Mesenchymal stem cell (in vitro differentiated cells and primary cell): ENCODE measurements around the gene PTPRN2.

Experiments used
- DNase-seq: peaks from one replicate; pipeline ENCODE4 v3.0.0-alpha.2; 2013
- H2AFZ ChIP-seq: one replicate; pipeline ENCODE4 v1.6.1; 2013; ENCODE audit warnings: low read depth, mild to moderate bottlenecking, control low read depth, inconsistent platforms, low read length, moderate library complexity
- H2AK5ac ChIP-seq: 2 replicates; pipeline ENCODE4 v1.6.1; 2013; ENCODE audit warnings: low read length, moderate library complexity, mild to moderate bottlenecking, inconsistent platforms; ENCODE audit not compliant: severe bottlenecking
- H2BK120ac ChIP-seq: one replicate; pipeline ENCODE4 v1.6.1; 2013; ENCODE audit warnings: low read depth, mild to moderate bottlenecking, inconsistent platforms, low read length, moderate library complexity
- H2BK12ac ChIP-seq, 2 experiments: one replicate each; pipeline ENCODE4 v1.6.1; 2013; ENCODE audit warnings: inconsistent platforms in 2 of 2, low read length in 2 of 2, mild to moderate bottlenecking in 2 of 2, moderate library complexity in 2 of 2, control low read depth in 1 of 2
- H2BK15ac ChIP-seq: one replicate; pipeline ENCODE4 v1.6.1; 2013; ENCODE audit warnings: mild to moderate bottlenecking, low read depth, inconsistent platforms; ENCODE audit not compliant: poor library complexity, severe bottlenecking
- H2BK5ac ChIP-seq: 2 replicates; pipeline ENCODE4 v1.6.1; 2013; ENCODE audit warnings: low read depth, mild to moderate bottlenecking, low read length, control low read depth, inconsistent platforms; ENCODE audit not compliant: poor library complexity, severe bottlenecking
- H3K14ac ChIP-seq, 2 experiments: one replicate each; pipeline ENCODE4 v1.6.1; 2013; ENCODE audit warnings: inconsistent platforms in 2 of 2, low read length in 2 of 2, control low read depth in 1 of 2, mild to moderate bottlenecking in 1 of 2, moderate library complexity in 1 of 2
- H3K18ac ChIP-seq, 2 experiments: one replicate each; pipeline ENCODE4 v1.6.1; 2013; ENCODE audit warnings: inconsistent platforms in 2 of 2, low read length in 2 of 2, control low read depth in 1 of 2, low read depth in 1 of 2, mild to moderate bottlenecking in 1 of 2
- H3K23ac ChIP-seq, 2 experiments: one replicate each; pipeline ENCODE4 v1.6.1; 2013; ENCODE audit warnings: inconsistent platforms in 2 of 2, low read length in 2 of 2, mild to moderate bottlenecking in 2 of 2, moderate library complexity in 2 of 2, control low read depth in 1 of 2
- H3K27ac ChIP-seq: 2 replicates; pipeline ENCODE4 v1.5.1; 2013; ENCODE audit warnings: mild to moderate bottlenecking, moderate library complexity, low read length, control low read depth, inconsistent platforms; ENCODE audit not compliant: poor library complexity, severe bottlenecking
- H3K27me3 ChIP-seq, 2 experiments: 2 replicates each; pipeline versions ENCODE4 v1.6.1 to v1.7.0; 2013; ENCODE audit warnings: low read length in 2 of 2, mild to moderate bottlenecking in 2 of 2, moderate library complexity in 2 of 2, control low read depth in 1 of 2, inconsistent platforms in 1 of 2; ENCODE audit not compliant: control insufficient read depth in 1 of 2, insufficient read depth in 1 of 2
- H3K36me3 ChIP-seq, 2 experiments: 2 replicates each; pipeline versions ENCODE4 v1.6.1 to v1.7.0; 2013; ENCODE audit warnings: low read length in 2 of 2, control low read depth in 1 of 2, inconsistent platforms in 1 of 2, low read depth in 1 of 2, mild to moderate bottlenecking in 1 of 2; ENCODE audit not compliant: insufficient read depth in 2 of 2, control insufficient read depth in 1 of 2
- H3K4ac ChIP-seq, 2 experiments: one replicate each; pipeline ENCODE4 v1.6.1; 2013; ENCODE audit warnings: inconsistent platforms in 2 of 2, low read length in 2 of 2, mild to moderate bottlenecking in 2 of 2, moderate library complexity in 2 of 2, control low read depth in 1 of 2, low read depth in 1 of 2
- H3K4me1 ChIP-seq: 2 replicates; pipeline ENCODE4 v1.6.1; 2013; ENCODE audit warnings: low read depth, low read length, control low read depth; ENCODE audit not compliant: control insufficient read depth, insufficient read depth
- H3K4me2 ChIP-seq: 2 replicates; pipeline ENCODE4 v1.6.1; 2013; ENCODE audit warnings: low read length, mild to moderate bottlenecking, inconsistent platforms; ENCODE audit not compliant: poor library complexity, severe bottlenecking
- H3K4me3 ChIP-seq, 2 experiments: 2 replicates each; pipeline versions ENCODE4 v1.5.1 to v1.7.0; 2013; ENCODE audit warnings: low read length in 2 of 2, mild to moderate bottlenecking in 2 of 2, control low read depth in 1 of 2, low read depth in 1 of 2; ENCODE audit not compliant: insufficient read depth in 1 of 2
- H3K79me1 ChIP-seq: replicated peaks from 2 replicates; pipeline ENCODE4 v1.6.1; 2013; ENCODE audit warnings: mild to moderate bottlenecking, control low read depth, low read length, inconsistent platforms; ENCODE audit not compliant: poor library complexity, severe bottlenecking
- H3K9ac ChIP-seq: 2 replicates; pipeline ENCODE4 v1.7.0; 2013; ENCODE audit warnings: mild to moderate bottlenecking, low read length, moderate library complexity
- H3K9me3 ChIP-seq: 2 replicates; pipeline ENCODE4 v1.7.0; 2013; ENCODE audit warnings: mild to moderate bottlenecking, low read length; ENCODE audit not compliant: control insufficient read depth
- H4K8ac ChIP-seq: one replicate; pipeline ENCODE4 v1.6.1; 2013; ENCODE audit warnings: inconsistent platforms, mild to moderate bottlenecking, low read length, moderate library complexity
- H4K91ac ChIP-seq: one replicate; pipeline ENCODE4 v1.6.1; 2013; ENCODE audit warnings: mild to moderate bottlenecking, low read length, inconsistent platforms
- WGBS: methylation state at CpG from one replicate; pipeline ENCODE4 v1.1.7; 2013; ENCODE audit warnings: mixed read lengths; 5-methylcytosine and 5-hydroxymethylcytosine counted together

PTPRN2 gene

DNA sequence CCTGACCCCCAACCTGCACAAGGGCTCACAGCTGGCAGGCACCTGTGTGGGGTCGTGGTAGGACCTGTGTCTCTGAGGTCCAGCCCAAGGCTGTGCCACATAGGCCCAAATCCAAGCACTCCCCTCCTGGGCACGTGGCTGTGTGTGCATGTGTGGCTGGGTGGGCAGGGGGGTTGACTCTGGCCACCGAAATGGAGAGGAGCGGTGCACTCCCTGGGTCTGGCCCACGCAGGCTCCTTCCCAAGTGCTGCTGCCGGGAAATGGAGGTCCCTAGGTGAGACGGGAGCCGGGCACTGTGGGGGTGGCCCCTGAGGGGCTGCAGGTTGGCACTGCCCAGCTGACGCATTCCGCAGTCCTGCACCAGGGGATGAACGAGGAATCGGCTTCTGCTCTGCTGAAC, 722.7 kb downstream of the PTPRN2 start:
- no peak for DNase-seq
- H2BK12ac ChIP-seq, result no peak overlapping the region
- H2BK15ac ChIP-seq, result no peak overlapping the region
- no peak overlapping the region for H3K4me2 ChIP-seq
- H3K4ac ChIP-seq, result no peak overlapping the region
- no peak overlapping the region for H4K91ac ChIP-seq
- H4K8ac ChIP-seq, result no peak overlapping the region
- H3K23ac ChIP-seq, result no peak overlapping the region
- no peak overlapping the region for H3K27ac ChIP-seq
- no peak overlapping the region for H2BK5ac ChIP-seq
- no peaks in the 10 kb centered on the region for H3K4me1 ChIP-seq
- H2AK5ac ChIP-seq, result no peak overlapping the region
- H3K14ac ChIP-seq, result no peak overlapping the region
- H3K9ac ChIP-seq, result no peak overlapping the region
- WGBS, result 87% methylated on average over 12 of the region's 12 CpGs
- H3K79me1 ChIP-seq, result no peaks in the 10 kb centered on the region
- no peak overlapping the region for H3K18ac ChIP-seq
- H2AFZ ChIP-seq, result no peak overlapping the region
- H2BK120ac ChIP-seq, result no peak overlapping the region
- H3K9me3 ChIP-seq, result no peaks in the 10 kb centered on the region
- H3K27me3 ChIP-seq, result no peaks in the 10 kb centered on the region
- H3K4me3 ChIP-seq, result no peak overlapping the region
- H3K36me3 ChIP-seq, result no peaks in the 10 kb centered on the region

DNA sequence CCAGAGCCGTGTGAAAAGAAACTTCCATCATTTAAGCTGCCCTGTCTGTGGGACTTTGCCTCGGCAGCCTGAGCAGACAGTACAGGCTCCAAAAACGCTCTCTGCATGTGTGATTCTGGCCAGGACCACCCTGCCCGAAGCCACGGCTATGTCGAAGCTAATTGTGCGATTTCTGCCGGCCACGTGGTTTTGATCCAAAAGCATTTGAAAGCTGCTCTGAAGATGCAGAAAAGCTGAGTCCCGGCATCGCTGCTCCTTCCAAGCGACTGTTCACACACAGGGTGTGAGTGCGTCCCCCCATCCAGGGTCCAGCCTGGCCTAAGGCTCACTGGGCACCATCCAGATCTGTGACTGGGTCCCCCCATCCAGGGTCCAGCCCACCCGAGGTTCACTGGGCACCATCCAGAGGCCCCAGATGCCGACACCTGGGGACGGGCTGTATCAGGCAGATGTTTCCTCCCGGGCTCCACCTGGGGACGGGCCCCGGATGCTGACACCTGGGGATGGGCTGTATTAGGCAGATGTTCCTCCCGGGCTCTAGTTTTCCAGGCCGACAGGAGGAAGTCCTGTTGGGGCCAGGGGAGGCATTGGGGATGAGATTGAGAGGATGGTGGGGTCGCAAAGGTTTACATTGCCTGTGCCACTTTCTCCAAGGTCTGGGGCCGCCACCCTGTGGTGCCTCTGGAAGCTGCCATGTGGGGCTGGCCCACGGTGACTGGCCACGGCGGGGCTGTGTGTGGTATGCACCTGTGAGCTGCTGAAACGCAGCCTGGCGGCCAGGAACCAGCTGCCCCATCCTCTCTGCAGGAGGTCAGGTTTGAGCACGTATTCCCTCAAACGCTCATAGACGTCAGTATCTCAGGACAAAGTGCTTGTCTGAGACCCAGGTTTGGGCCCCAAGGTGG, 723.5 kb downstream of the PTPRN2 start:
- H2AK5ac ChIP-seq, result no peak overlapping the region
- no peak overlapping the region for H3K18ac ChIP-seq
- no peak for DNase-seq
- H2AFZ ChIP-seq, result no peak overlapping the region
- H3K4me3 ChIP-seq, result no peak overlapping the region
- 88% methylated on average over 31 of the region's 31 CpGs for WGBS
- H3K23ac ChIP-seq, result no peak overlapping the region
- H4K91ac ChIP-seq, result no peak overlapping the region
- H3K4me1 ChIP-seq, result no peaks in the 10 kb centered on the region
- H3K36me3 ChIP-seq, result no peaks in the 10 kb centered on the region
- H3K79me1 ChIP-seq, result no peaks in the 10 kb centered on the region
- H2BK5ac ChIP-seq, result no peak overlapping the region
- H4K8ac ChIP-seq, result no peak overlapping the region
- no peak overlapping the region for H3K14ac ChIP-seq
- H2BK12ac ChIP-seq, result no peak overlapping the region
- no peak overlapping the region for H3K4me2 ChIP-seq
- no peak overlapping the region for H2BK15ac ChIP-seq
- H2BK120ac ChIP-seq, result no peak overlapping the region
- H3K9ac ChIP-seq, result no peak overlapping the region
- no peaks in the 10 kb centered on the region for H3K27me3 ChIP-seq
- no peak overlapping the region for H3K4ac ChIP-seq
- no peak overlapping the region for H3K27ac ChIP-seq
- no peaks in the 10 kb centered on the region for H3K9me3 ChIP-seq

DNA sequence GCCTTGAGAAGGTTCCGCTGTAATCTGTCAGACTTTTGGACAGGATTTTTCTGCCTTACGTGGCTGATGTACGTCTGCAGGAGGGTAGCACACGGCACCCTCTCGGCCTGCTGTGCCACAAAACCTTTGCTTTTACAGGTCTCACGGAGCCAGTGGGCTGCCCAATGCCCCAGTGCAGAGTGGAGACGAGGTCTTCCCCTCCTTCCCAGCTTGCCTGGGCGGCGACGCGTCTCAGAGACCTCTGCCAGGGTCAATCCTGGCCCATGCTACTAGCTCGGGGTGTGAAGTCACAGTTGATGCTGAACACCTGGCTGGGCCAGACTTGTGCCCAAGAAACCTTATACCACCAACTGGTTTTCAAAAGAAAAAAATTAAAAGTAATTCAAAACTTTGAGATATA, 724.4 kb downstream of the PTPRN2 start:
- Histone ChIP-seq H3K18ac (no peak overlapping the region), H4K8ac (no peak overlapping the region), H3K4ac (no peak overlapping the region), H3K9ac (no peak overlapping the region), H2AFZ (no peak overlapping the region), H2BK120ac (no peak overlapping the region), H3K4me2 (no peak overlapping the region), H3K36me3 (no peaks in the 10 kb centered on the region), H3K4me3 (no peak overlapping the region), H2BK15ac (no peak overlapping the region), H3K9me3 (no peaks in the 10 kb centered on the region), H4K91ac (no peak overlapping the region), H3K27me3 (no peaks in the 10 kb centered on the region), H2BK5ac (no peak overlapping the region), H3K27ac (no peak overlapping the region), H3K14ac (no peak overlapping the region), H3K23ac (no peak overlapping the region), H2BK12ac (no peak overlapping the region), H3K4me1 (no peaks in the 10 kb centered on the region), H3K79me1 (no peaks in the 10 kb centered on the region), H2AK5ac (no peak overlapping the region)
- no peak for DNase-seq
- WGBS, result 85% methylated on average over 12 of the region's 12 CpGs

DNA sequence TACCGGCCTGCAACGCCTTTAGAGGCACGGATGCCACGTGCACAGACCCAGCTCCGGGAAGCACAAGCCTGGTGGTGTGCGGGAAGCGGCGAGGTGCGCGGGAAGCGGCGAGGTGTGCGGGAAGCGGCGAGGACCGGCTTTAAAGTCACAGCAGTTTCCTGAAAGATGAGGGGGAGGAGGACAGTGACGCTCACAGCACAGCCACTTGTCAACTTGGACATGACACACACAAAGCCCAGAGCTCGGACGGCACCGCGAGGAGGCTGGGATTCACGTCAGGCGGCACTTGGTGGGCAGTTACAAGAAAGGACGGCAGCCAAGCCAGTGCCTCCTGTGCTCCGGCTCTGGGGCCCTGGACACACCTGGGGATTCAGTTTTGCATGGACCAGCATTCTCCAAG, 724.9 kb downstream of the PTPRN2 start:
- Histone ChIP-seq H3K4me2 (no peak overlapping the region), H2BK5ac (no peak overlapping the region), H3K18ac (no peak overlapping the region), H3K4me3 (no peak overlapping the region), H2BK120ac (no peak overlapping the region), H2AFZ (no peak overlapping the region), H3K27ac (no peak overlapping the region), H3K9me3 (no peaks in the 10 kb centered on the region), H2BK12ac (no peak overlapping the region), H3K4me1 (no peaks in the 10 kb centered on the region), H3K4ac (no peak overlapping the region), H4K8ac (no peak overlapping the region), H3K79me1 (no peaks in the 10 kb centered on the region), H3K27me3 (no peaks in the 10 kb centered on the region), H3K9ac (no peak overlapping the region), H2AK5ac (no peak overlapping the region), H3K14ac (no peak overlapping the region), H4K91ac (no peak overlapping the region), H3K23ac (no peak overlapping the region), H3K36me3 (no peaks in the 10 kb centered on the region), H2BK15ac (no peak overlapping the region)
- no peak for DNase-seq
- 93% methylated on average over 24 of the region's 25 CpGs for WGBS
